Hematopoietic multipotent progenitor cell treated with erythropoietin and hydrocortisone succinate and interleukin-3 and kit ligand, for 4 days (in vitro differentiated cells): ENCODE measurements around the gene ARHGAP24.

Experiments used
- DNase-seq: peaks from one replicate; pipeline ENCODE4 v3.0.0-alpha.2; 2015

ARHGAP24 gene

GRCh38 chr4:85707611-85708010 is 232.7 kb downstream of the ARHGAP24 start:
- peak; percentile 46 for DNase-seq

- DNase-seq, result no peak
Observed at GRCh38 chr4:85708468-85708867, 233.5 kb downstream of the ARHGAP24 start.

- no peak for DNase-seq
Observed at GRCh38 chr4:85713005-85713404, 238.1 kb downstream of the ARHGAP24 start.

DNA sequence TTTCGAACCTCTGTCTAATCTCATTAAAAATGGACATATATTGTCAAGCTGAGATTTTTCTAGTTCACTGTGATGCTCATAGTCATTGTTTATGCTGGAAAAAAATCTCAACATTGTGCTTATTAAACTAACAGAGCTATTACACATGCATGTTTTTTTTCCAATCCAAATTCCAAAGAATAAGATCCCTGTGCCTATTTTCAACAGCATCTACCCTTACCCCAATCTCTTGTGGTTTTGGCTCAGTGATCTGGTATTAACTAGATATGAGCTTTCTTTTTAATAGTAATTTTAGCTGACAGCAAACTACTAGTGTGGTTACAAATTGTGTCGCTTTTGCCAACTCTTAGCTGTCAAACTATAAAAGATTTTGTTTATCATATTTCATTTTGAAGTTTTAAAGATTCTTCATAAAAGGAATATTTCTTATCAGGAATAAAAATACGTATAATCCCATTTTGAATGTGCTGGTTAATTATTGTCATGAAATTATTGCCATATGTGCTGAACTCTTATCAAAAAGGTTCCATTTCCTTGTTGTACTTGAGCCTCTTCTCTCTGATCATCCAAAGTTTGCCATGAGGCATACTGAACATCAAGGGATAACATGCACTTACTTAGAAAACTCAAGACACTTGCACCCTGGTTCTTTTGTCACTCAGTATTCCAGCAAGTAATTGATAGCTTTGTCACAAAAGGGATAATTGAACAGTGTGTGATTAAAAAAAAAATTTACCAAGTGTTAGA is 241.2 kb downstream of the ARHGAP24 start:
- DNase-seq, result no peak

GRCh38 chr4:85717351-85717750 is 242.4 kb downstream of the ARHGAP24 start:
- no peak for DNase-seq

DNA sequence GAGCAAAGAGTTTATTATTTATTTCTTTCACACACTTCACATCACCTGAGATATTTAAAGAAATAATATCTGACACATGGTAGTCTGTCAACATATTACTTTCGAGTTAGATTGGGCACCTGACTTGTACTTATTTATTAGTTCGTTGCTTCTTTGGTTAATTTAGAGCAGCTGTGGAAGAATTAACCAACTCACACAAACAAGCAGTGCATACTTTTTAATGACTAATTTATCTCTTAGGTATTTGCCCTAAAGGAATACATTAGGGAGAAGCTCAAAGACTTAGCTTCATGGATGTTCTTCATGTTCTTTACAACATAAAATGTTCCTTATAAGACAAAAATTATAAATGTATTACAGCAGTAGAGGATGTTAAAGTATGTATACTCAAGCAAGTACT is 242.9 kb downstream of the ARHGAP24 start:
- DNase-seq, result no peak

DNA sequence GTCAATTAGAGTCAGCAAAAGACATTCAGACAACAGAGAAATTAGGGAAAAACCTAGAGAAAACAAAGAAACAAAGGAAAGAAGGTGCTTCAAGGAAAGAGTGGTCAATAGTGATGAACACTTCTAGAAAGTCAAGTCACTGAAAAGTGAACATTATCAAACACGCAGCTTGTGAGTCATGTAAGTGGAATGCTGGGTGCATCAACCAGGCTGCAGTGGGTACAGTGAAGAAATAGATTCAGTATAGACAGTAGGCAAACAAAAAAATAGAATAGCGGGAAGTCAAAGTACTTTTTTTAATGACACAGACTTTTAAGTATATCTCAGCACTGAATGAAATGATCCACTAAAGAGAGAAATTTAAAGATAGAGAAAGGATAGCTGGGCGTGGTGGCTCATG is 245.8 kb downstream of the ARHGAP24 start:
- no peak for DNase-seq

DNA sequence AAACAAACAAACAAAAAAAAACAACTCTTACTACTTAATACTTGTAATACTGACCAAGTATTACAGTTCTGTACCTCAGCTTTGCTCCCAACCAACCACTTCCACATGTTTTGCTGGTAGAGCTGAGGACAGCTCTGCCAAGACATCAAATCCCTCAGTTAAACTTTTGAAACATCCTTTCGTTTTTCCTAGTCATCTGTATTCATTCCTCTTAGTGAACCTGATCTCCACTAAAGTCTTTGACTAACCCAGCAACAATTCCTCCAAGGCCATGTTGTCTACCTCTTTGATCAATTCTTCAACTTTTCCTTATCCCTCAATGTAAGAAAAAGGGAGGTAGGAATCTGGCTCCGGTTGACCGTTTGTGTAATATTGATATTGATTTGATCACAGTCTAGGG is 247.5 kb downstream of the ARHGAP24 start:
- DNase-seq, result no peak

- no peak for DNase-seq
Observed at GRCh38 chr4:85722807-85723206, 247.9 kb downstream of the ARHGAP24 start.

- DNase-seq, result peak; percentile 31
Observed at GRCh38 chr4:85724791-85725563, 250.0 kb downstream of the ARHGAP24 start.

DNA sequence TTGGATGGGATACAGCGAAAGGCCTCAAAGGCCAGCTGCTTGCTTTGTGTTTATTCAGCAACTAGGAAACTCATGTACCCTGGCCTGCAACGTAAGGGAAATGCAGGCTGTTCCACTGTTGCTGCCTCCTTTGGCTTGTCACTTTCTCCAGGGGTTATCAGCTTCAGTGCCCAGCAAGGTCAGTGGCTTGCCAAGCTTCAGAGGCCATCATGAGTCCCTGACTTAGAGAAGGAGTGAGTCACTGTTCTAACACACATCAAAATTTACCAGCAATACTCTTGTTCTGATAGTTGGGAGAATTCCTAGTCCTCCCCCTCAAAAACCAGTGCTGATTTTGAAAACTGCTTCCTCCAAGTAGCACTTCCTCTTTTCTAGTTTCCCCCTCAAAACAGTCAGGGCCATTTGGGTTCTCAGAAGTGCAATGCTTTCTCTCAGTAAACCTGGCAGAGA is 250.8 kb downstream of the ARHGAP24 start:
- peak; percentile 81 for DNase-seq

- DNase-seq, result no peak
Observed at GRCh38 chr4:85726555-85726954, 251.6 kb downstream of the ARHGAP24 start.

- no peak for DNase-seq
Observed at GRCh38 chr4:85728464-85728863, 253.5 kb downstream of the ARHGAP24 start.

- DNase-seq, result no peak
Observed at GRCh38 chr4:85732124-85732523, 257.2 kb downstream of the ARHGAP24 start.

DNA sequence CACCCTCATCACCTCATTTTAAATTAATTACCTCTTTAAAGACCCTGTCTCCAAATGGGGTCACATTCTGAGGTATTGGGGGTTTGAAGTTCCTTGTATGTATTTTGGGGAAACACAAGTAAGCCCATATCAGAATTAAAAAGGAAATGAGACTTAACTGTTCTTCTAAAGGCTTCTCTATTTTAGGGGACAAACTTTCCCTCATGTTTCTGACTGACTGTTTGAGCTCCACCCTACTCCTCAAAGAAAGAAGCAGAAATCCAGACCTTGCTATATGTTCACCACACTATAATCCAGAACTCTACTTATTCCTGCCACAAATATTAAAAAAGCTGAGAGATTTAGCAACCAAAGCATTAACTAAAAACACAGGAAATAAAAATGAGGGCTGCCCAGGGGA is 258.8 kb downstream of the ARHGAP24 start:
- DNase-seq, result no peak

- DNase-seq, result no peak
Observed at GRCh38 chr4:85734424-85734831, 259.5 kb downstream of the ARHGAP24 start.

- peak; percentile 17 for DNase-seq
Observed at GRCh38 chr4:85736571-85736970, 261.6 kb downstream of the ARHGAP24 start.

DNA sequence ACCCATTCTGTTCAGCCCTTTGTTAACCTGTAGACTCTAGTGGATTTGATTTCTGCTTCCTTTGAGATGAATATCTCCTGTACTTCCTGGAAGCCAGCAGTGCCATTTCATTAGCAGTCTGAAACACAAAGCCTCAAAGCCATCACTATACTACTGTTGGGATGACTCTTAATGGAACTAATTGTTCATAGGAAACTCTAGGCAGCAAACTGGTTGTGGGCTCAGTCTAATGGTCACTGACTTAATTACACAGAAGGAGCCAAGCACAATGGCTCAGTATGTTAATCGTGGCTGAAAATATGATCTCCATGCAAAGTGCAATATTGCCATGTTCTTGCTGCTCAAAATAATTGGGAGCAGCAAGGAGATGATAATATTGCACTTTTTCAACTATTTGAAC is 262.3 kb downstream of the ARHGAP24 start:
- no peak for DNase-seq

DNA sequence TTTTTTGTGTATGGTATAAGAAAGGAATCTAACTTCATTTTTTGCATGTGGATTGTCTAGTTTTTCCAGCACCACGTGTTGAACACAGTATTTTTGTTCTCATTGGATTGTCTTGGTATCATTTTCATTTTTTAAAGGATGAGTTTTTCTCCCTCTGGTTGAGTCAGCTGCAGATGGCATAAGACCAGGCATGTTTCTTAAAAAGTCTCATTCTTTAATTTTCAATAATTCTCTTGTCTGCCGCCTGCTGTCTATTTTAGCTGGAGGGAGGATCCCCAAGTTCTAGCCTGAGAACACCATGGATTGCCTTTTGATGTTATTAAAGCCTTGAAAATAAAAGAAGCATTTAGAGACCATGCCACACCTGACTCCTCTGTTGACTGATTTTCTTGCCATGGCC is 263.8 kb downstream of the ARHGAP24 start:
- DNase-seq, result no peak

GRCh38 chr4:85740431-85740861 is 265.5 kb downstream of the ARHGAP24 start:
- no peak for DNase-seq

- no peak for DNase-seq
Observed at GRCh38 chr4:85741381-85741780, 266.4 kb downstream of the ARHGAP24 start.

DNA sequence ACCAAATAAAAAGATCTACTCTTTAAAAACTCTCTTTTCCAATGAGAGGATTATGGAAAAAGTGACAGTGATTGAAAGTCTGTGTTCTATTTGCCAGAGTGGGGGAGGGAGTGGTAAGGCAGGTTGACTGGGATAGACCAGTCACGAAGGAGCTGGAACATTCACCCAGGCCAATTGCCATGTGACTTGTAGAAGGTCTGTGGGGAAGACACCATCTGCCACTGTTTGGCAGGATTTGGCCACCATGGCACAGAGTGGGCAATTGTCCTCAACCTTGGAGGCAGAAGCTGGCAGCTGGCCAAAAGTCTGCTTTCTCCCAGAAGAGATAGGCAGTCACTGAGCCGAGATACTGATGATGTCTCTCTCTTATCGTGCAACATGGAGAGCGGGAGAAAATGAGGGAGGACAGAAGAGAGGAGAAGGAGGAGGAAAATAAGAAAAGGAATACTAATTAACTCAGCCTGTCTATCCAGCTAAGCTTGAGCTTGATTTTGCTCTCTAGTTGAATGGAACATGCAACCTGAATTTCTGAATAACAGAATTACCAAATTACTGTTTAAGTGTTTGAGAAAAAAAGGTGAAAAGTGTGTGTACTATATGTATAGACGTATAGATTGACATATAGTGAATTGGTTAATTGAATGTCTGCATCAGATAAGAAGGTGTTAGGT is 267.1 kb downstream of the ARHGAP24 start:
- peak; percentile 14 for DNase-seq

- DNase-seq, result no peak
Observed at GRCh38 chr4:85744950-85745349, 270.0 kb downstream of the ARHGAP24 start.

GRCh38 chr4:85745939-85746338 is 271.0 kb downstream of the ARHGAP24 start:
- no peak for DNase-seq
